Neural progenitor cell (in vitro differentiated cells): Measurements from ENCODE around the gene DLG2.

ENCODE experiments used
- CTCF ChIP-seq: fragments of 200-600 bp; sonication (generic); IDR thresholded peaks from 2 replicates; pipeline ENCODE4 v1.5.1; 2017; ENCODE audit warnings: antibody characterized with exemption, mild to moderate bottlenecking
- EZH2 ChIP-seq: fragments of 200-600 bp; sonication (generic); IDR thresholded peaks from 2 replicates; pipeline ENCODE4 v1.6.1; 2017; ENCODE audit warnings: antibody characterized with exemption, mild to moderate bottlenecking, moderate library complexity

- TF ChIP-seq CTCF (peak; percentile 79), EZH2 (no peak)
These were observed 912.8 kb downstream of the DLG2 start for GRCh38 chr11:84714316-84714780.
